Measurements from ENCODE around the gene NOTO. TPM values are rescaled to one million over a fixed set of nuclear protein-coding genes. Genes with fewer than 3 reads are reported as not detected.

NOTO gene
- total RNA-seq, 1 donor from 2014 or later = not detected

- H3K4me1 Mint-ChIP-seq (ENCODE audit: low read depth) = peaks cover 14% of the 10 kb centered on the region
- no peak for DNase-seq (ENCODE audit: low spot score)
- peaks cover 28% of the 10 kb centered on the region for H3K27me3 Mint-ChIP-seq (ENCODE audit: low read depth)
- H3K9me3 Mint-ChIP-seq (ENCODE audit: low read depth) = no peaks in the 10 kb centered on the region
- TF ChIP-seq, protein P1, sequence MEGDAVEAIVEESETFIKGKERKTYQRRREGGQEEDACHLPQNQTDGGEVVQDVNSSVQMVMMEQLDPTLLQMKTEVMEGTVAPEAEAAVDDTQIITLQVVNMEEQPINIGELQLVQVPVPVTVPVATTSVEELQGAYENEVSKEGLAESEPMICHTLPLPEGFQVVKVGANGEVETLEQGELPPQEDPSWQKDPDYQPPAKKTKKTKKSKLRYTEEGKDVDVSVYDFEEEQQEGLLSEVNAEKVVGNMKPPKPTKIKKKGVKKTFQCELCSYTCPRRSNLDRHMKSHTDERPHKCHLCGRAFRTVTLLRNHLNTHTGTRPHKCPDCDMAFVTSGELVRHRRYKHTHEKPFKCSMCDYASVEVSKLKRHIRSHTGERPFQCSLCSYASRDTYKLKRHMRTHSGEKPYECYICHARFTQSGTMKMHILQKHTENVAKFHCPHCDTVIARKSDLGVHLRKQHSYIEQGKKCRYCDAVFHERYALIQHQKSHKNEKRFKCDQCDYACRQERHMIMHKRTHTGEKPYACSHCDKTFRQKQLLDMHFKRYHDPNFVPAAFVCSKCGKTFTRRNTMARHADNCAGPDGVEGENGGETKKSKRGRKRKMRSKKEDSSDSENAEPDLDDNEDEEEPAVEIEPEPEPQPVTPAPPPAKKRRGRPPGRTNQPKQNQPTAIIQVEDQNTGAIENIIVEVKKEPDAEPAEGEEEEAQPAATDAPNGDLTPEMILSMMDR (IDR thresholded peaks at IDR 0.05) = no peak
- no peaks in the 10 kb centered on the region for H3K36me3 Mint-ChIP-seq (ENCODE audit: low read depth)
- H3K4me3 Mint-ChIP-seq (ENCODE audit: unreplicated experiment) = no peak overlapping the region
- no peak overlapping the region for H3K27ac Mint-ChIP-seq (ENCODE audit: unreplicated experiment)
These were observed 29.4 kb upstream of the NOTO start for GRCh38 chr2:73172963-73173362.

DNA sequence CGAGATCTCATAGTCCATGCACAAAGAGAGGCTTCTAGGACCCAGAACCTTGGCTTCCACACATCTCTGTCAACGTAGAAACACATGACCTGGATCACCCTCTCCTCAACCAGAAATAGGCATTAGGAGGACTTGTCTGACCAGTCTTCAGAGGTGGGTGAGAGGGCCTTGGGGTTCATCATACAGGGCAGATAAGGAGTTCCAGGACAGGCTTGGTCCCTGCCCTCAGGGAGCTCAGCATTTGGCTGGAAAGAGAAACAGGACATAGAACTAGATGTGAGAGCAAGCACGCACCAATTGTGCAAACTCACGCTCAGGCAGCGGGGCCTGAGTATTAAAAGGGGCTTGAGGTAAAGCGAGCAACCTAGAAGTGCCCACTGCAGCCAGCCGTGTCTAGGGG is 28.6 kb upstream of the NOTO start:
- Mint-ChIP-seq H3K27me3 (ENCODE audit: low read depth) (peaks cover 34% of the 10 kb centered on the region), H3K36me3 (ENCODE audit: low read depth) (no peaks in the 10 kb centered on the region), H3K4me3 (ENCODE audit: unreplicated experiment) (no peak overlapping the region)

GRCh38 chr2:73174244-73174643 is 28.1 kb upstream of the NOTO start:
- H3K9me3 Mint-ChIP-seq (ENCODE audit: low read depth) = no peaks in the 10 kb centered on the region
- H3K36me3 Mint-ChIP-seq (ENCODE audit: low read depth) = no peaks in the 10 kb centered on the region
- no peak overlapping the region for H3K27ac Mint-ChIP-seq (ENCODE audit: unreplicated experiment)

More for the DNA sequence above, 28.6 kb upstream of the NOTO start:
- Mint-ChIP-seq H3K27ac (ENCODE audit: unreplicated experiment) (no peak overlapping the region), H3K9me3 (ENCODE audit: low read depth) (no peaks in the 10 kb centered on the region), H3K4me1 (ENCODE audit: low read depth) (peaks cover 14% of the 10 kb centered on the region)
- TF ChIP-seq, protein P1 (IDR thresholded peaks at IDR 0.05) = no peak
- DNase-seq (ENCODE audit: low spot score) = no peak

GRCh38 chr2:73174941-73175662 is 27.3 kb upstream of the NOTO start:
- TF ChIP-seq, protein P1 (IDR thresholded peaks at IDR 0.05) = no peak
- Mint-ChIP-seq H3K4me3 (ENCODE audit: unreplicated experiment) (peak overlapping the region; percentile 33), H3K27me3 (ENCODE audit: low read depth) (peaks cover 42% of the 10 kb centered on the region), H3K36me3 (ENCODE audit: low read depth) (no peaks in the 10 kb centered on the region), H3K27ac (ENCODE audit: unreplicated experiment) (no peak overlapping the region), H3K4me1 (ENCODE audit: low read depth) (peaks cover 14% of the 10 kb centered on the region), H3K9me3 (ENCODE audit: low read depth) (no peaks in the 10 kb centered on the region)
- no peak for DNase-seq (ENCODE audit: low spot score)

More at GRCh38 chr2:73174244-73174643, 28.1 kb upstream of the NOTO start:
- Mint-ChIP-seq H3K4me3 (ENCODE audit: unreplicated experiment) (no peak overlapping the region), H3K4me1 (ENCODE audit: low read depth) (peaks cover 14% of the 10 kb centered on the region), H3K27me3 (ENCODE audit: low read depth) (peaks cover 34% of the 10 kb centered on the region)
- DNase-seq (ENCODE audit: low spot score) = no peak
- TF ChIP-seq, protein P1 (IDR thresholded peaks at IDR 0.05) = no peak

GRCh38 chr2:73175663-73176204 is 26.6 kb upstream of the NOTO start:
- TF ChIP-seq, protein P1 (IDR thresholded peaks at IDR 0.05) = no peak
- Mint-ChIP-seq H3K4me3 (ENCODE audit: unreplicated experiment) (peak overlapping the region; percentile 95), H3K27ac (ENCODE audit: unreplicated experiment) (no peak overlapping the region), H3K36me3 (ENCODE audit: low read depth) (no peaks in the 10 kb centered on the region), H3K4me1 (ENCODE audit: low read depth) (peaks cover 14% of the 10 kb centered on the region), H3K27me3 (ENCODE audit: low read depth) (peaks cover 47% of the 10 kb centered on the region), H3K9me3 (ENCODE audit: low read depth) (no peaks in the 10 kb centered on the region)
- DNase-seq (ENCODE audit: low spot score) = no peak
